ENCODE results near the gene NDUFB2.

DNA sequence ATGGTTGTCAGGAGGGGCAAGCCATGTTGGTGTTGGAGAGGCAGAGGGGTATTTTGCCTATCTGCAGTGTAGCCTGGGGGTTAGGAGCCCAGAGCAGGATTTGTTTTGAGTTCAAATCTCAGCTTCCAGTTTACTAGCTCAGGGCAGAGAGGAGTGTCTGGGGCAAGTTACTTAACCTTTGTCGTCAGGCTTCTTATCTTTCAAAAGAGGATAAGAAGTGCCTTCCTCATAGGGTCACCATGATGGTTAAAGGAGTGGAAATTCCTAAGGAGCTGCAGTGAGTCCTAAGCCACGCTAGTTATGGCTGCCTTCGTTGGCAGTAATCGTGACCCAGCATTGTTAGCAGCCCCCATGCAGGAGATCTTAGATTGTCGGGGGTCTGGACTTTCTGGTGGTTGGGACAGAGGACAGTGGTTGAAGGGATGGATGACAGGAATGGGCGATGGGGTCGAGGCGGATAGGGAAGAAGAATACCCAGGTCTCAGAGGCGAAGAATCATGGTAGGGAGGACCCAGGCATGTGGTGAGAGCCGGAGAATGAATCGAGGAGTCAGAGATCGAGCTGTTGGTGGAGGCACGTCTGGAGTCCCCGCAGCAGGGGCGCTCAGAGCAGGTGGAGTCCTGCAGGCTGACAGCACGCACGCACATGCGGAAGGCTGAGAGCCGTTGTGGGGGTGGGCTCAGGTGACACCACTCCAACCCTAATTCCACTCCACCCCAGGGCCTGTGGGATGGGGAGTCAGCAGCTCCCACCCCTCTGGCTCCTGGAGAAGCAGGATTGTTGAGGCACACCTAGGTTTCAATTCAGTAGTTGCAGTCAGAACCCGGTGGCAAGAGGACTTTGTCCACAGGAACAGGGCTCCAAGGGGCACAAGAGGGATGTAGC is 12.2 kb upstream of the NDUFB2 start:
- TF ChIP-seq, protein P1, sequence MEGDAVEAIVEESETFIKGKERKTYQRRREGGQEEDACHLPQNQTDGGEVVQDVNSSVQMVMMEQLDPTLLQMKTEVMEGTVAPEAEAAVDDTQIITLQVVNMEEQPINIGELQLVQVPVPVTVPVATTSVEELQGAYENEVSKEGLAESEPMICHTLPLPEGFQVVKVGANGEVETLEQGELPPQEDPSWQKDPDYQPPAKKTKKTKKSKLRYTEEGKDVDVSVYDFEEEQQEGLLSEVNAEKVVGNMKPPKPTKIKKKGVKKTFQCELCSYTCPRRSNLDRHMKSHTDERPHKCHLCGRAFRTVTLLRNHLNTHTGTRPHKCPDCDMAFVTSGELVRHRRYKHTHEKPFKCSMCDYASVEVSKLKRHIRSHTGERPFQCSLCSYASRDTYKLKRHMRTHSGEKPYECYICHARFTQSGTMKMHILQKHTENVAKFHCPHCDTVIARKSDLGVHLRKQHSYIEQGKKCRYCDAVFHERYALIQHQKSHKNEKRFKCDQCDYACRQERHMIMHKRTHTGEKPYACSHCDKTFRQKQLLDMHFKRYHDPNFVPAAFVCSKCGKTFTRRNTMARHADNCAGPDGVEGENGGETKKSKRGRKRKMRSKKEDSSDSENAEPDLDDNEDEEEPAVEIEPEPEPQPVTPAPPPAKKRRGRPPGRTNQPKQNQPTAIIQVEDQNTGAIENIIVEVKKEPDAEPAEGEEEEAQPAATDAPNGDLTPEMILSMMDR (conservative IDR thresholded peaks at IDR 0.05): no peak
- no peak for TF ChIP-seq EZH2 (IDR thresholded peaks at IDR 0.05; ENCODE audit: low read depth)

Measured in PC-9 (cell line).